ENCODE data around the gene NLK. TPM values are rescaled to one million over a fixed set of nuclear protein-coding genes. Genes with fewer than 3 reads are reported as not detected.

NLK gene
- total RNA-seq = 23.8 TPM
- long read RNA-seq, full-length matches to known transcripts = 14 of 27 reads
- long read RNA-seq, partial matches to known transcripts = 3 of 27 reads
- long read RNA-seq, other reads (novel, unspliced or antisense) = 10 of 27 reads

DNA sequence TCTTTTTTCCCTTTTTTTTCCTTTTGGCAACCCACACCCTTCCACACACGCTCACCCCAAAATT is at the start of gene NLK:
TSS of gene NLK (plus strand) at position 21 of the 64 bp plus-strand sequence. CDS start 197 bp downstream, outside the sequence.
- ATAC-seq (no peak), DNase-seq (no peak)
- H3K27me3 ChIP-seq (ENCODE audit: low read depth) = no peaks in the 10 kb centered on the region
- no peaks in the 10 kb centered on the region for H3K9me3 ChIP-seq
- peak within 1 kb of the TSS; percentile 87 for H3K27ac ChIP-seq
- H3K4me3 ChIP-seq = peak within 1 kb of the TSS; percentile 89
- TF ChIP-seq, protein P1, sequence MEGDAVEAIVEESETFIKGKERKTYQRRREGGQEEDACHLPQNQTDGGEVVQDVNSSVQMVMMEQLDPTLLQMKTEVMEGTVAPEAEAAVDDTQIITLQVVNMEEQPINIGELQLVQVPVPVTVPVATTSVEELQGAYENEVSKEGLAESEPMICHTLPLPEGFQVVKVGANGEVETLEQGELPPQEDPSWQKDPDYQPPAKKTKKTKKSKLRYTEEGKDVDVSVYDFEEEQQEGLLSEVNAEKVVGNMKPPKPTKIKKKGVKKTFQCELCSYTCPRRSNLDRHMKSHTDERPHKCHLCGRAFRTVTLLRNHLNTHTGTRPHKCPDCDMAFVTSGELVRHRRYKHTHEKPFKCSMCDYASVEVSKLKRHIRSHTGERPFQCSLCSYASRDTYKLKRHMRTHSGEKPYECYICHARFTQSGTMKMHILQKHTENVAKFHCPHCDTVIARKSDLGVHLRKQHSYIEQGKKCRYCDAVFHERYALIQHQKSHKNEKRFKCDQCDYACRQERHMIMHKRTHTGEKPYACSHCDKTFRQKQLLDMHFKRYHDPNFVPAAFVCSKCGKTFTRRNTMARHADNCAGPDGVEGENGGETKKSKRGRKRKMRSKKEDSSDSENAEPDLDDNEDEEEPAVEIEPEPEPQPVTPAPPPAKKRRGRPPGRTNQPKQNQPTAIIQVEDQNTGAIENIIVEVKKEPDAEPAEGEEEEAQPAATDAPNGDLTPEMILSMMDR (IDR thresholded peaks at IDR 0.05) = no peak
- H3K4me1 ChIP-seq = peaks cover 35% of the 10 kb centered on the region
- intact Hi-C loops (cut with DNase I) = loop anchor here (10.0 kb wide), 1 partner anchor 262 kb away; no protein-coding TSS in a partner anchor
- no peaks in the 10 kb centered on the region for H3K36me3 ChIP-seq

DNA sequence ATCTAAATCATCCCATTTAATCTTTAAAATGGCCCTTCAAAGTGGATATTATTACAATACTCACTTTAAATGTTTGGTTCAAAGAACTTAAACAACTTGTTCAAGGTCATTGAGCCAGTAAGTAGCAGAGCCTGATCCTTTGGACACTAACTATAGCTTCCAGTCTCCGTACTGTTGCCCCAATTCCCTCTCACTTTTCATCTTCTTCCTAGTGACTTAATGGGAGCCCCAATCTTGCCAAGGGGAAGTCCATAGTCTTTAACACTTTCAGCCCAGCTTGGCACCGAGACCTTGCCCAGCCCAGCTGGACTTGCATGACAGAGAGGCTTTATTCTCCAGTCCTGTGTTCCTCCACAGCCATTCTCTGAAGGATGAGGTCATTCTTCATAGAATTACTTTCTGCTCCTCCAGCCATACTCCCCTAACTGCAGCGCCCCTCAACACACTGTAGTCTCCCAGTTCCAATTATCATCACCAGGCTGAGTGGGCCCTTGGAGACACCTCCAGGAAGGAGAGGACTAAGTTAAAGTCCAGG is 49.2 kb upstream of the NLK start:
- Histone ChIP-seq H3K27ac (no peak overlapping the region), H3K36me3 (no peaks in the 10 kb centered on the region), H3K9me3 (no peaks in the 10 kb centered on the region), H3K4me3 (no peak overlapping the region), H3K27me3 (ENCODE audit: low read depth) (no peaks in the 10 kb centered on the region), H3K4me1 (no peaks in the 10 kb centered on the region)
- DNase-seq (no peak), ATAC-seq (no peak)
- TF ChIP-seq, protein P1 (IDR thresholded peaks at IDR 0.05) = no peak
- intact Hi-C loops (cut with DNase I) = no loop called here

GRCh38 chr17:27993723-27994310 is 48.7 kb upstream of the NLK start:
- Histone ChIP-seq H3K4me1 (no peaks in the 10 kb centered on the region), H3K27ac (no peak overlapping the region), H3K4me3 (no peak overlapping the region), H3K27me3 (ENCODE audit: low read depth) (no peaks in the 10 kb centered on the region), H3K36me3 (no peaks in the 10 kb centered on the region), H3K9me3 (no peaks in the 10 kb centered on the region)
- DNase-seq (no peak), ATAC-seq (no peak)
- intact Hi-C loops (cut with DNase I) = no loop called here
- TF ChIP-seq, protein P1 (IDR thresholded peaks at IDR 0.05) = no peak

GRCh38 chr17:27994586-27994985 is 47.9 kb upstream of the NLK start:
- Histone ChIP-seq H3K4me3 (no peak overlapping the region), H3K27ac (no peak overlapping the region), H3K9me3 (no peaks in the 10 kb centered on the region), H3K36me3 (no peaks in the 10 kb centered on the region), H3K4me1 (no peaks in the 10 kb centered on the region), H3K27me3 (ENCODE audit: low read depth) (no peaks in the 10 kb centered on the region)
- intact Hi-C loops (cut with DNase I) = no loop called here
- TF ChIP-seq, protein P1 (IDR thresholded peaks at IDR 0.05) = no peak
- ATAC-seq = no peak
- no peak for DNase-seq

- no peak overlapping the region for H3K27ac ChIP-seq
- ATAC-seq = no peak
- H3K9me3 ChIP-seq = no peaks in the 10 kb centered on the region
- H3K4me1 ChIP-seq = no peaks in the 10 kb centered on the region
- H3K27me3 ChIP-seq (ENCODE audit: low read depth) = no peaks in the 10 kb centered on the region
- no peak overlapping the region for H3K4me3 ChIP-seq
- DNase-seq = no peak
- intact Hi-C loops (cut with DNase I) = no loop called here
- TF ChIP-seq, protein P1 (IDR thresholded peaks at IDR 0.05) = no peak
- H3K36me3 ChIP-seq = no peaks in the 10 kb centered on the region
Observed at GRCh38 chr17:27995554-27995953, 46.9 kb upstream of the NLK start.

All from lower lobe of right lung (tissue), 2 donors.